HG03460 (cell line): ENCODE data around the gene OTOS.

ENCODE experiments used
- ATAC-seq: cut with Tn5 transposase; IDR thresholded peaks from one replicate; pipeline ENCODE4 v1.9.1; 2021; ENCODE audit not compliant: unreplicated experiment

The OTOS gene

DNA sequence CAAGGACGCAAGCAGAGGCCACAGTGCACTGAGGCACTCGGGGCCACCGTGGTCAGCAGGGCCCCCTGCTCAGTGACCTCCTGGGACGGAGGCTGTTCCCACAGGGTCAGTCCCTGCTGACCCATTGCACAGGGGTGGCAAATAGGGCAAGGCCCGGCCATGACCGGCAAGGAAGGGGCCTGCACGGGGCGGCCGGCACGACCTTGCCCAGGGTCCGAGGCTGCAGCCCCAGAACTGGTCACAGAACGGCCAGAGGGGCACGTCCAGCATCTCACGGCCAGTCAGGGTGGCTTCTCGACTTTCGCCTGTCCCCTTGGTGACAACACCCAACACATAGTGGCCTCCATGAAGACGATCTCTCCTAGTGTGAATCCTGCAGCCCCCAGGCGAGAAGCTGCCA lies 27.6 kb upstream of the OTOS start:
- ATAC-seq: no peak

DNA sequence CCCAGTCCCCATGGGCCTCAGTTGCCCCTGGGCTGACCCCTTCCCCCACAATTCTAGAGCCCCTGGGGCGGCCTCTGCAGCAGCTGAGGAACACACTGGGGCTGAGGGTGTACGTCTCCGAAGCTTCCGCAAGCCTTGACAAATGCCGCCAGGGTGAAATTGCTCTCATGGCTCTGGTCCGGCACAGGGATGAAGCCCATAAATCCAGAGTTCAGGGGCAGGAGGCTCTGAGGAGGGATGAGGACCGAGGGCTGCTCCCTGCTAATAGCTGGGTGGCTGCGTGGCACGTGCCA lies 27.1 kb upstream of the OTOS start:
- ATAC-seq: no peak

DNA sequence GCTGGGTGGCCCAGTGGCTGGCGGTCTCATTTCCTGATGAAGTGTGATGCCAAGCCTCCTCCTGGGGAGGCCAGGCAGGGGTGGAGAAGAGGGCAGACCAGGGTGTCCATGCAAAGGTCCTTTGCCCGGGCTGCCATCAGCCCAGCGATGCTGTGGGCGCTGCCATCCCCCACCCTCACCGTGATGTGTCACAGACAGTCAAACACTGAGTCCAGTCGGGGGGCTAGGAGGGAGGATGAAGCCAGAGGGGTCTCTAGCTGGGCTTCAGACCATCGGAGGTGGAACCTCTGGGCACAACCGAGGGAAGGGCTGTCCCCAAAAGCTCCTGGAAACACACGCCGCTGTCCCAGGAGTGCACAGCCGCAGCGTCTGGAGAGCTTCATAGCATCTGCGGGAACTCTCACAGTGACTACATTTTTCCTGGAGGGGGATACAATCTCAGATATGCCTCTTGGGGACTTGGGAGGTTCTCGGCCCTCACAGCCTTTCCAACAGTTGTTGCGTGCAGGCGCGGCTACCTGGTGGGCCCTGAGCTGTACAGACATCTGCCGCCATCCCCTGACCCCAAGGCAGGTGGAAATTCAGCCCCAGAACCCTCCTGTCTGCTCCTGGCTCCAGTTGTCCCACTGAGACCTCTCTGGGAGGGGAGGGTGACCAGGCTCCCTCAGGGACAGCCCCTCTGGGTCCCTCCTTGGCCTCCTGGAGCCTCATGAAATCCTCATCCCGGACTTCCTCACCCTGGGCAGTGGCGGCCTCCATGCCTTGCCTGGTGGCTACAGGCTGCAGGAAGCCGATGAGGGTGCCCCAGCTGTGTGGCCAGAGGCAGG lies 26.5 kb upstream of the OTOS start:
- no peak for ATAC-seq

DNA sequence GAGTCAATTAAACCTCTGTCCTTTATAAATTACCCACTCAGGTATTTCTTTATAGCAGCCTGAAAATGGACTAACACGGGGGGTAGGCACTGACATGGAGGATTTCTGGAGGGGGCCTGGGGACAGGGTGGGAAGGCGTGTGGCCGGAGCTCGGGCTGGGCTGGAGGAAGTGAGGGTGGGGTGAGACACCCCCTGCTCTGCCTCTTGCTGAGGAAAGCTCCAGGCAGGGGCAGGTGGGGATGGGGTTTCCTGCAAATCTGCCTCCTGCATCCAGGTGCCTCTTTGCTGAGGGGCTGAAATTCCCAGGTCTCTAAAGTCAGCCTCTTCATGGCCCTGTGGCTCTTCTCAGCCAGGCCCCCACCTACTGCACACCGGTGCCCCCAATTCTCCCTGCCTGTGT lies 25.7 kb upstream of the OTOS start:
- ATAC-seq: no peak

DNA sequence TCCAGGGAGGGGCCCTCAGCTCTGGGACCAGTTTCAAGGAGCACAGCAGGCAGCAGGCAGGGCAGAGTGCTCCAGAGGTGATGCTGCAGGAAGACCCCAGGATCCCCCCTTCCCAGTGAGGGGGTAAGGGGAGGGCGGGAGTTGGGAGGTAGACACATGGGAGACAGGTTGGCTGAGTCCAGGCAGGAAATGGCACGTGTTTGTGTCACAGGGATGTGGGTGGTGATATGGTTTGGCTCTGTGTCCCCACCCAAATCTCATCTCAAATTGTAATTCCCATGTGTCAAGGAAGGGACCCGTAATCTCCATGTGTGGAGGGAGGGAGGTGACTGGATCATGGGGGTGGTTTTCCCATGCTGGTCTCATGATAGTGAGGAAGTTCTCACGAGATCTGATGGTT lies 25.2 kb upstream of the OTOS start:
- ATAC-seq: no peak

DNA sequence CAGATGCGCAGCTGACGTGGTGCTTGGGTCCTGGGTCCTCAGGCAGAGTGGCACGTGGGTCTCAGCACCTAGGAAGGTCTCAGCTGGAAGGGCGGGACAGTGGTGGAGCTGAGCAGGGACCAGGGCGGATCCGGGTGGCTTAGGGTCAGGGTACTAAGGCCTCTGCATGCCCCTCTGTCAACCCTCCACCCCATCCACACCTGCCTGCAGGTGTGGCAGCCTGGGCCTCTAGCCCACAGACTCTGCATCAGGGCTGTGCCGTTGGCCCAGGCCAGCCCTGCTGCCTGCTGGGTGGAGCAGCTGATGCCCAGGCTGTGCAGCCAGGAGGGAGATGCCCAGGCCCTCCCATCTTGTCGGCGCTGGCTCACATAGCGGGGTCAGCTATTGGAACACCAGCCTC lies 24.6 kb upstream of the OTOS start:
- no peak for ATAC-seq

DNA sequence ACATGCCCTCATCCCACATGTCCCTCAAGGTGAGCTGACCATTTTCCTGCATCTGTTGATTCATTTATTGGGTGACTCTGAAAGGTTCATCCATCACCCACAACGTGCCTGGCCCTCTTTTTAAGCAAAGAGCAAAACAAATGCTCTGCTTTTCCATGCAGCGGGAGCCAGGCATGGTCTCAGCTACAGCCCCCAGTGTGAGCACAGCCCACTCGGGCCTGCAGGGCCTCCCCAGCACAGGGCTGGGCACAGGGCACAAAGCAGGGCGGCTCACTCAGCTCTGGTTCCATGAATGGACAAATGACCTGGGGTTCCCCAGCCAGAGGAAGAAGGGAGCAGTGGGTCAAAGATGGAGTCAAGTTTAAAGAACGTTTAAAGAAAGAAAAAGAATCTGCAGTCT lies 24.1 kb upstream of the OTOS start:
- no peak for ATAC-seq

DNA sequence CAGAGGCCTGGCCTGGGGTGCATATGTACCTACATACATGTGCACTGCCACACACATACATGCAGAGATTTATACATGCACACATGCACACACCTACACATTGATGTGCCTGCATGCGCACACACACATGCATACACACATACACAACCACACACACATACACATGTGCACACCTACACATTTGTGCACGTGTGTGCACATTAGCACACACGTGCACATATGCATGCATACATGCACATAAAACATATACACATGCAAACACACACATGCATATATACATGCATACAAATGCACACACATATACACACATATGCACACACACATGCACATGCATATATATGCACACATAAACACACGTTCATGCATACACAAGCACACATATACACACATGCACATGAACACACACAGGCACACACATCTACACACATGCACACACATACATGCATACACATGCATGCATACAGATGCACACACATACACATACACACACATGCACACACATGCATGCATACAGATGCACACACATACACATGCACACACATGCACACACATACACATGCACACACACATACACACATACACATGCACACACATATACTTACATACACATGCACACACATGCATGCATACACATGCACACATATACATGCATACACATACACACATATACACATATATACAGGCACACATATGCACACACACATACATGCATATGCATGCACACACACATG lies 23.6 kb upstream of the OTOS start:
- no peak for ATAC-seq

DNA sequence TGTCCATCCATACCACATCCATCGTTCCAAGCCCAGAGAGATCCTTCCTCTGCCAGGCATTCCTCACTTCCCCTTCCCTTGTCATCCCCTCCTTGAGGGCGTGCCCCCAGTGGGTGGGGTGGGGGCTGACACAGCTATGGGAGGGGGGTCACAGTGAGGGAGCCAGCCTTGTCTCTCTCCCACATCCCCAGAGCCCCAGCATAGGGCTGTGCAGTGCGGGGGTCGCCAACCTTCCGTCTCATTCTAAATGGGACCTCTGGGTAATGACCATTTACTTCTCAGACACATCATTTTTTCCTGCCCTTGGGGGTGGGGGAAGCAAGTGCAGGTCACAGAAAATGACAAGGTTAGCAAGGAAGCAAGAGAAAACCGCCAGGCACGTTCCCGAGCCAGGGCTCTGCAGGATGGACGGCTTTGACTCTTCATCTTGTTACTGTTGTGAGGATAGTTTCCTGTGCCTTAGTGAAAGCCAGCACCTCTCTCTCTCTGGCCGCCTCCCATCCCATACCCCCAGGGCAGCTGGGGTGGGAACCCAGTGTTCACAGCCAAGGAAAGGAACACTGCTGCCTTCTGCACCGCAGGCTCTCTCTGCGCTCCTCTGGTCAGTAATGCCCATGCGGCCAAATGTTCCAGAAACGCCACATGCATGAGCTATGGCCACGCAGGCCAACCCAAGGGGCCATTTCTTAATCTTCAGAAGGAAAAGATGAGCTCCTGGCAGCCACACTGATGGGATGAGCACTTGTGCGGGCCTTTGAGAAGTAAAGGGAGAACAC lies 22.7 kb upstream of the OTOS start:
- ATAC-seq: no peak

DNA sequence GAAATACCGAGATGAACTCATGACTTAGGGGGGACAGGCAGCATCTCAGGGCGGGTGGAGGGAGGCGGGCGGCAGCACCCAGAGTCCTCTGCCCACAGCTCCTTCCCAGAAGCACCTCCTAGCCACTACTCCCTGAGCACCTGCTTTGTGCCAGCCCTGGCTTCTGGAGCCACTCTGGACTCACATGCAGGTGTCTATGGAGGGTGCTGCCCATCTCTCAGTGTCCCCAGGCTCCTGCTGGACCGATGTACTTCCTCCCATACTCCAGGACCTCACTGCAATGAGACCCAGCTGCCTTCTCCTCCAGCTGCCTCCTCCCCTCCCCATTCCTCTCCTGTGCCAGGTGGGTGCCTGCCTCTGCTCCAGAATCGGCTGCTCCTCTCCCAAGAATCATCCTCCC lies 22.1 kb upstream of the OTOS start:
- ATAC-seq: no peak

DNA sequence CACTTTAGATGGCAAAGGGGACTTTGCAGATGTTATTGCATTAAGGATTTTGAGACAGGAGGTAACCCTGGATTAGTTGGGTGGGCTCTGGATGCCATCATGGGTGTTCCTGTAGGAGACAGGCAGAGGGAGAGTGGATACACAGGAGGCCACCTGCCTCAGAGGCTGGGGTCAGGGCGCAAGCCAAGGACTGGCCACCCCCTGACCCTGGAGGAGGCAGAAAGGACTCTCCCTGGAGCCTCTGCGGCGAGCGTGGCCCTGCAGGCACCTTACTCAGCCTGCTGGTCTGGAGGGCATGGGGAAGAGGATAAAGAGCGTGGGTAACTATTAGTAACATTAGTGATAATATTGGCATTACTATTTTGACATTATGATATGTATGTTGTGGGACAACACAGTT lies 21.6 kb upstream of the OTOS start:
- ATAC-seq: no peak

DNA sequence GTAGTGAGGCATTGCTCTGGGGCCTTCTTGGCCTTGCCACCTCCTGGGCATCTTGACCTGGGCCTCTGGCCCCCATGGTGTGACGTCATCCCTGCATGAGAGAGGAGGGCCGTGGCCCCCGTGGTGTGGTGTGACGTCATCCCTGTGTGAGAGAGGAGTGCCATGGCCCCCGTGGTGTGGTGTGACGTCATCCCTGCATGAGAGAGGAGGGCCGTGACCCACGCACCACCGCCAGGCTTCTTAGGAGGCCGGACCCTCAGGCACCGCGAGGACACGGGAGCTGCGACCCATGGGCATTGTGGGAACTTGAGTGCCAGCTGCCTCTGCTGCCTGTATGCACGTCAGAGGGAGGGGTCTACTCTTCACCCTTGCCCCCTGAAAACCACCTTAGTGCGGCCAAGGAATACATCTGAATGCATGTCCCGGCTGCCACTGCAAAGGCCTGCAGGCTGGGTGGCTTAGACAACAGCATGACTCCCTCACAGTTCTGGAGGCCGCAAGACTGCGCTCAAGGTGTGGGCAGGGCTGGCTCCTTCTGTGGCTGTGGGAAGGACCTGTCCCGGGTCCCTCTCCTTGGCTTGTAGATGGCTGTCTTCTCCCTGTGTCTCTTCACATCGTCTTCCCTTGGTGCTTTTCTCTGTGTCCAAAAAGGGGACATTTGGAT lies 20.8 kb upstream of the OTOS start:
- ATAC-seq: no peak

DNA sequence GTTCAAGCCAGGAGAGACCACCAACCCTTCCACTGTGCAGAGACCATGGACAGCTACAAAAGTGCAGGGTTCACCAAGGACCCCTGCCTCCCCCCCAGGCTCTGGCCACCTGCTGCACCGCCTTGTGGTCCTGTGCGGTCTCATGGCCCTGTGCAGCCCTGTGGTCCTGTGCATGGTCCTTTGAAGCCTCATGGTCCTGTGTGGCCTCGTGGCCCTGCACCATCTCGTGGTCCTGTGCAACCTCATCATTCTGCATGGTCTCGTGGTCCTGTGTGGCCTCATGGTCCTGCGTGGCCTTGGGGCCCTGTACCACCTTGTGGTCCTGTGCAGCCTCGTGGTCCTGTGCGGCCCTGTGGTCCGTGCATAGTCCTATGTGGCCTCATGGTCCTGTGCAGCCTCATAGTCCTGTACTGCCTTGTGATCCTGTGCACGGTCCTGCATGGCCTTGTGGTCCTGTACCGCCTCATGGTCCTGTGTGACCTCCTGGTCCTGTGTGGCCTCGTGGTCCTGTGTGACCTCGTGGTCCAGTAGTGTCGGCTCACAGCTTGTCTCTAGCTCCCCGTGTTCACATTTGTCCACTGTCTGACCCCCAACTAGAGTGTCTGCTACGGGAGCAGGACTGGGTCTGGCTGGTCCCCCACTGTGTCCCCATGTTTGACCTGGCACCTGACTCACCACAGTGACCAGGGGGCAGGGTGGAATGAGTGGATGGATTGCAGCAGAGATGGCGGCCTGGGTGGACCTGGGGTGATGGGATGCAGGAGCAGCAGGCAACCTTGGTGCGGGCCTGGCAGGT lies 20.0 kb upstream of the OTOS start:
- no peak for ATAC-seq

DNA sequence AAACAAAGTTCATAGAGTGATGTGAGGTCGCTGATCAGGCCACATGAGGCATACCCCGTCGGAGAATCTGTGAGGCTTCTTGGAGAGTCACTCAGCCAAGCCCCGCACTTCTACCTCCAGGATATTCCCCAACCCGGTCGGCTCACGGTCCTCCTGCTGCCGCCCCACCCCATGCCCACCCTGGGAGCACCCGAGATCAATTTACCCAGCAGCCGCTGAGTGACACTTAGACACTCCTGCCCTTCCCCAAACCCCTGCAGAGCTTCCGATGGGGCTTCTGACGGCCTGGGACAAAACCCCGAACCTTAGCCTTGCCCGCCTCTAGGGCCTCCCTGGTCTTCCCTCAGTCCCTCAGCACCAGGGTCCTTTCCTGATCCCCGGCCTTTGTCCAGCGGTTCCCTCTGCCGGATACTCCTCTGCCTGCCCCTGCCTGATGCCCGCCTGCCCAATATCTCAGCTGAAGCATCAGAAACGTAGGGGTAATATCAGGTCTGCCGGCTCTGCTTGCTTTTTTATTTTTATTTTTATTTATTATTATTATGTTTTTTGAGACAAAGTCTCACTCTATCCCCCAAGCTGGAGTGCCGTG lies 18.9 kb upstream of the OTOS start:
- ATAC-seq: no peak

DNA sequence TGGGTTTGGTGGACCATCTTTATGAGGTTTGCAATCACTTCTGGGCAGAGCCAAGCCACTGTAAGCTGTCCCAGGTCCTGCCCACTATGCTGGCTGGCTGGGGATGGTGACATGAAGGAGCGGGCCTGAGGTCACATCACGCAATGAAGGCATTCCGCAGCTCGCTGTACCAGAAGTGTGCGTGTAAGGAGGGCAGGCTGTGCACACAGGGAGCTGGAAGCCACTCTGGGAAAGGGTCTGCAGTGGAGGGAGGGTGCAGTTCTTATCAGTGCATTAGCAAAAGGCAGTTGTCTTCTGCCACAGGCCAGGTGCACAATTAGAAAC lies 16.7 kb upstream of the OTOS start:
- ATAC-seq: no peak

DNA sequence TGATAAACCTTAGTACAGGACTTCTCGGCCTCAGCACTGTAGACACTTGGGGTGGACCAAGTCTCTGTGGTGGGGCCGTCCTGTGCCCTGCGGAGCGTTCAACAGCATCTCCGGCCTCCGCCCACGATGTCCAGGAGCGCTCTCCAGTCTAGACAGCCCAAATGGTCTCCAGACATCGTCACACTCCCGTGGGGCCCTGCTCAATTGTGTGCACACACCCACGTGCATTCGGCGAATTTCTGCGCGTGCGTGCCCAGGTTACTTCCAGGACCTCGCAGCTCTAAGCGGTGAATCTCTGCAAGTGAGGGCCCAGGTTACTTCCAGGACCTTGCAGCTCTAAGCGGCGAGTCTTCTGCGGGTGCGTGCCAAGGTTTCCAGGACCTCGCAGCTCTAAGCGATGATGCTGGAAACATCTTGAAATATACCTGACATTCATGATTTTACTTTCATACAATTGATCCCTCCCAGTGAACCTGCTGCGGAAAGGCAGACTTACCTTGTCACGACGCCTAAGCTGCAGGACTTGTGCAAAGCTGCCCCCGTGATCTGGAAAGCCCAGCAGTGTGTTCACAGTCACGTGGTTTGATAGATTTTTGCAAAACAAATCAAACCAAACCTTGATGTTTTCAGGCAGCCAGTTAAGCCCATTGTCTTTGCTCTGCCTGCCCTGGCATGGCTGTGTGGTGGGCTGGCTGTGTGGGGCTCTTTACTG lies 16.1 kb upstream of the OTOS start:
- no peak for ATAC-seq

DNA sequence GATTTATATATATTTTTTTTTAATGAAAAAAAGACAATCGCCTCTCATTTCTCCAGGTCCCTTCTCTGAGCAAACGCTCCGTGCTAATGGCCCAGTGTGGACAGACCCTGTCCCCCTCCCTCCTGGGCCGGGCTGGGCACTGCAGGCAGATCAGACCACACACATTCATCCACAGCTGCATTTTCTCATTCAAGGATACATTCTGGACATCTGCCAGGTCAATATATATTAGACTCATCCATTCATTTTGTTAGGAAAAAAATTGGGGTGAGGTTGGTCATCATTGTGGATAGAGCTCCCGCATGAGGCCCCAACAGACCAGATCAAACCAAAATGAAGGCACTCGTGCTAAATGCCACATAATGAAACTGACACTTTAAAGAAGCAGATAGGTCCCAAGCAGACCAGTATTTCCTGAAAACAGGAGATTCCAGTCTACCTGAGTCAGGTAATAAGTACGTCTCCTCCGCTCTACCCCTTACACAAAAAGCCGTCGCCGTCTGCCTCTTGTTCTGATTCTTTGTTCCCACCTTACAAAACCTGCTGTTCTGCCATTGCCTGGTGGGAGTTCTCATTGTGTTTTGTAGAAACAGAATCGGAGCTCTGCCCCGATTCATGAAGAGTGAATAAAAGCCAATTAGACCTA lies 15.4 kb upstream of the OTOS start:
- no peak for ATAC-seq

DNA sequence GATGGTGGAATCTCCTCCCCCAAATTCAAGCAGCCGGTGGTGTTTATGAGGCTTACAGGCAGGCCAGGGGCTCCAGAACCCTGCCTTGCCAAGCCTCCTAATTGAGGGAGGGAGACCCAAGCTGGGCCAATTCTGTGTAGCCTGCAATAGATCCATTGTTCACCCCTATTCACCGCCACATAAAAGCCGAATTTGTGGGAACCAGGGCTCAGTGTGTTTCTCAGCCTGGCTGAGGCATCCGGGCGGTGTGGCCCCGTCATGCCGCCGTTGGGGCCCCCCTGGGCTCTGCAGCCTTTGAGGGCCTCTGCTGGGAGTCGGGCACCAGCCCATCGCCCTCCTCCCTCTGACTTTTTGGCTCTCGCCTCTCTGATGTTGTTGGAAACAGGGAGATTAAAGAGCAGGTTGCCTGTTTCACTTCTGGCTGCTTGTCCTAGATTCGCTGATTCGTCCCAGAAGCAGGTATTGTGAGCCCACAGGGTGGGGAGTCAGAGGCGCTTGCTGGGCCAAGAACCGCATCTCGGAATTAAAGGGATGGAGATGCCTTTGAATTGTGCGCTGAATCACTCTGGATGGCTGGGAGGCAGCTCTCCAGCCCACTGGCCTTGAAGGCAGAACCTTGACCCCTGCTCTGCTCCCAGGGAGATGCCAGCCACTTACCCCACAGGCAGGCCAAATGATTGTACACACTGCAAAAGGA lies 14.7 kb upstream of the OTOS start:
- no peak for ATAC-seq

DNA sequence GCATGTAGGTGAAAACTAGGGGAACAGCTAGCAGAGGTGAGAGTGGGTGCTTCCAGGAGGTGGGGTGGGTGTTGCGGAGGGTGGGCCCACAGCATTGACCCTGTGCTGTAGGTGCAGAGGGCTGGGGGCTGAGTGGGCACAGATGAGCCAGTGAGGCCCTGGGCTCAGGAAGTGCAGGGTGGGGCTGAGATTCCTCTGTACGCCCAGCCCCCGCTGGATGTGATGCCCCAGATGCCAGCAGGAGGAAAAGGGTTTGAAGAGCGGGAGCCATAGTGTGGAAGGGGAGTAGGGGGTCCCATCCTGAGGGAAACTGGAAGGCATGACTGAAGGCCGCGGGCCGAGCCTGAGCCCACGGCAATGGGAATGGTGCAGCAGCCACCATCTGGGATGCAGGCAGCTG lies 14.1 kb upstream of the OTOS start:
- ATAC-seq: no peak
